ENCODE results near the gene TRIM17.

The TRIM17 gene

DNA sequence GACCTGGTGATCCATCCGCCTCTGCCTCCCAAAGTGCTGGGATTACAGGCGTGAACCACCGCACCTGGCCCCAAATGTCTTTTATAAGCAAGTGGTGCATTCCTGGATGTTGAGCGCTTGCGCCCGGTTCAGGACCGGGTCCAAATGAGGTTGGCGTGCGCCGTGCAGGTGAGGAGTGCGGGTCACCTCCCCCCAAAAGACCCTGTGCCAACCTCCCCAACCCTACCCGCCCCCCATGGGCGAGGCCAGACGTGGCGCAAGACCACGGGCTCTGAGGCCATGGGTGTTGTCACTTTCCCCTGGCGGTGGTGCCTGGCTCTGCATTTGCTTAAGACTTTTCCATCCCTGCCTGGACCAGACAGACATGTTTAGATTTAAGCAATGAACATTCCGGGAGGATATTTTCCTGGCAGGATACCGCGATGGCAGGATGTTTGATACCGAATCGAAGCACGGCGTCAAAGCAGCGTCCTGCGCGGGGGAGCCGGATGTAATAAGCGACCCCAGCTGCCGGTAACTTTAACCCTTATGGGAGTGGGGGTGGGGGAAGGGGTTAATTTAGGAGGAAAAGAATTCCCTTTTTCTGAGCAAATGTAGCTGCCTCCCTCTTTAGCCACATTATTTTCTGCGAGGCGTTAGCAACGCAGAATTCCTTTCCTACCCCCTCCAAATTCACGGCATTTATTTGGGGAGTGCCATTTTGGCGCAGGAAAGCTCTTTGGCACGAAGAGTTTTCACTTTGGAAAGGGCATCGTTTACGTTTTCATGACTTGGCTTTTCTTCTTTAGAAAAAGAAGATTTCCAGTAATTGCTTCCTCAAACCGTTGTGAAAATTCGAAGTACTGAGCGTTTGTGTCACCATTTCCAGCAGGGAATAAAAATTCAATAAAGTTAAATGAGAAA lies 42.7 kb upstream of the TRIM17 start (continued):
- no peak for TF ChIP-seq ZNF16 (tag by site-specific recombination; IDR thresholded peaks at IDR 0.05; ENCODE audit: low read depth)
- TF ChIP-seq PRDM1 (tag by site-specific recombination; IDR thresholded peaks at IDR 0.05): peak; percentile 59
- no peak for TF ChIP-seq ZNF2 (tag by site-specific recombination; IDR thresholded peaks at IDR 0.05)
- TF ChIP-seq, protein P1, sequence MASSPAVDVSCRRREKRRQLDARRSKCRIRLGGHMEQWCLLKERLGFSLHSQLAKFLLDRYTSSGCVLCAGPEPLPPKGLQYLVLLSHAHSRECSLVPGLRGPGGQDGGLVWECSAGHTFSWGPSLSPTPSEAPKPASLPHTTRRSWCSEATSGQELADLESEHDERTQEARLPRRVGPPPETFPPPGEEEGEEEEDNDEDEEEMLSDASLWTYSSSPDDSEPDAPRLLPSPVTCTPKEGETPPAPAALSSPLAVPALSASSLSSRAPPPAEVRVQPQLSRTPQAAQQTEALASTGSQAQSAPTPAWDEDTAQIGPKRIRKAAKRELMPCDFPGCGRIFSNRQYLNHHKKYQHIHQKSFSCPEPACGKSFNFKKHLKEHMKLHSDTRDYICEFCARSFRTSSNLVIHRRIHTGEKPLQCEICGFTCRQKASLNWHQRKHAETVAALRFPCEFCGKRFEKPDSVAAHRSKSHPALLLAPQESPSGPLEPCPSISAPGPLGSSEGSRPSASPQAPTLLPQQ (tag by site-specific recombination; IDR thresholded peaks at IDR 0.05): peak; percentile 37
- TF ChIP-seq ZNF664 (tag by site-specific recombination; IDR thresholded peaks at IDR 0.05): peak; percentile 88; the same call in 1 of the 2 replicates
- TF ChIP-seq HOXA7 (CRISPR knock-in tag; IDR thresholded peaks at IDR 0.05; ENCODE audit: borderline replicate concordance): no peak
- no peak for TF ChIP-seq ZNF404 (tag by site-specific recombination; IDR thresholded peaks at IDR 0.05)
- TF ChIP-seq GLIS2 (tag by site-specific recombination; IDR thresholded peaks at IDR 0.05): peak; percentile 96
- no peak for TF ChIP-seq ZNF76 (tag by site-specific recombination; IDR thresholded peaks at IDR 0.05; ENCODE audit: borderline replicate concordance, low read depth)
- TF ChIP-seq, protein P2, sequence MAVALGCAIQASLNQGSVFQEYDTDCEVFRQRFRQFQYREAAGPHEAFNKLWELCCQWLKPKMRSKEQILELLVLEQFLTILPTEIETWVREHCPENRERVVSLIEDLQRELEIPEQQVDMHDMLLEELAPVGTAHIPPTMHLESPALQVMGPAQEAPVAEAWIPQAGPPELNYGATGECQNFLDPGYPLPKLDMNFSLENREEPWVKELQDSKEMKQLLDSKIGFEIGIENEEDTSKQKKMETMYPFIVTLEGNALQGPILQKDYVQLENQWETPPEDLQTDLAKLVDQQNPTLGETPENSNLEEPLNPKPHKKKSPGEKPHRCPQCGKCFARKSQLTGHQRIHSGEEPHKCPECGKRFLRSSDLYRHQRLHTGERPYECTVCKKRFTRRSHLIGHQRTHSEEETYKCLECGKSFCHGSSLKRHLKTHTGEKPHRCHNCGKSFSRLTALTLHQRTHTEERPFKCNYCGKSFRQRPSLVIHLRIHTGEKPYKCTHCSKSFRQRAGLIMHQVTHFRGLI (tag by site-specific recombination; IDR thresholded peaks at IDR 0.05): no peak
- TF ChIP-seq ZNF138 (tag by site-specific recombination; IDR thresholded peaks at IDR 0.05; ENCODE audit: borderline replicate concordance): no peak
- TF ChIP-seq ZNF324 (tag by site-specific recombination; IDR thresholded peaks at IDR 0.05): 0 out of 2 replicates have a peak, but pooled peaks have one; percentile 13
- TF ChIP-seq ZNF10 (tag by site-specific recombination; IDR thresholded peaks at IDR 0.05): peak; percentile 35; the same call in 1 of the 2 replicates
- no peak for TF ChIP-seq ZNF19 (tag by site-specific recombination; IDR thresholded peaks at IDR 0.05; ENCODE audit: low read depth)
- no peak for TF ChIP-seq ZNF433 (tag by site-specific recombination; IDR thresholded peaks at IDR 0.05; ENCODE audit: low read depth)
- peak; percentile 56; the same call in 1 of the 2 replicates for TF ChIP-seq YY1 (tag by site-specific recombination; IDR thresholded peaks at IDR 0.05)
- no peak for TF ChIP-seq ZNF560 (tag by site-specific recombination; IDR thresholded peaks at IDR 0.05; ENCODE audit: borderline replicate concordance)
- peak; percentile 73; the same call in 1 of the 2 replicates for TF ChIP-seq SP7 (tag by site-specific recombination; IDR thresholded peaks at IDR 0.05)
- TF ChIP-seq, protein P3, sequence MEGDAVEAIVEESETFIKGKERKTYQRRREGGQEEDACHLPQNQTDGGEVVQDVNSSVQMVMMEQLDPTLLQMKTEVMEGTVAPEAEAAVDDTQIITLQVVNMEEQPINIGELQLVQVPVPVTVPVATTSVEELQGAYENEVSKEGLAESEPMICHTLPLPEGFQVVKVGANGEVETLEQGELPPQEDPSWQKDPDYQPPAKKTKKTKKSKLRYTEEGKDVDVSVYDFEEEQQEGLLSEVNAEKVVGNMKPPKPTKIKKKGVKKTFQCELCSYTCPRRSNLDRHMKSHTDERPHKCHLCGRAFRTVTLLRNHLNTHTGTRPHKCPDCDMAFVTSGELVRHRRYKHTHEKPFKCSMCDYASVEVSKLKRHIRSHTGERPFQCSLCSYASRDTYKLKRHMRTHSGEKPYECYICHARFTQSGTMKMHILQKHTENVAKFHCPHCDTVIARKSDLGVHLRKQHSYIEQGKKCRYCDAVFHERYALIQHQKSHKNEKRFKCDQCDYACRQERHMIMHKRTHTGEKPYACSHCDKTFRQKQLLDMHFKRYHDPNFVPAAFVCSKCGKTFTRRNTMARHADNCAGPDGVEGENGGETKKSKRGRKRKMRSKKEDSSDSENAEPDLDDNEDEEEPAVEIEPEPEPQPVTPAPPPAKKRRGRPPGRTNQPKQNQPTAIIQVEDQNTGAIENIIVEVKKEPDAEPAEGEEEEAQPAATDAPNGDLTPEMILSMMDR (tag by site-specific recombination; IDR thresholded peaks at IDR 0.05): peak; percentile 95
- no peak for TF ChIP-seq ZNF266 (tag by site-specific recombination; IDR thresholded peaks at IDR 0.05; ENCODE audit: low read depth)
- peak; percentile 51 for TF ChIP-seq EGR2 (tag by site-specific recombination; IDR thresholded peaks at IDR 0.05; ENCODE audit: low read depth)
- no peak for TF ChIP-seq ZFP41 (tag by site-specific recombination; IDR thresholded peaks at IDR 0.05; ENCODE audit: borderline replicate concordance)
- TF ChIP-seq KLF9 (tag by site-specific recombination; IDR thresholded peaks at IDR 0.05; ENCODE audit: low read depth): no peak; the same call in 1 of the 2 replicates
- no peak for TF ChIP-seq ZIC2 (tag by site-specific recombination; IDR thresholded peaks at IDR 0.05)
- TF ChIP-seq ZNF473 (tag by site-specific recombination; IDR thresholded peaks at IDR 0.05): no peak
- TF ChIP-seq, protein P4, sequence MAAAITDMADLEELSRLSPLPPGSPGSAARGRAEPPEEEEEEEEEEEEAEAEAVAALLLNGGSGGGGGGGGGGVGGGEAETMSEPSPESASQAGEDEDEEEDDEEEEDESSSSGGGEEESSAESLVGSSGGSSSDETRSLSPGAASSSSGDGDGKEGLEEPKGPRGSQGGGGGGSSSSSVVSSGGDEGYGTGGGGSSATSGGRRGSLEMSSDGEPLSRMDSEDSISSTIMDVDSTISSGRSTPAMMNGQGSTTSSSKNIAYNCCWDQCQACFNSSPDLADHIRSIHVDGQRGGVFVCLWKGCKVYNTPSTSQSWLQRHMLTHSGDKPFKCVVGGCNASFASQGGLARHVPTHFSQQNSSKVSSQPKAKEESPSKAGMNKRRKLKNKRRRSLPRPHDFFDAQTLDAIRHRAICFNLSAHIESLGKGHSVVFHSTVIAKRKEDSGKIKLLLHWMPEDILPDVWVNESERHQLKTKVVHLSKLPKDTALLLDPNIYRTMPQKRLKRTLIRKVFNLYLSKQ (tag by site-specific recombination; IDR thresholded peaks at IDR 0.05; ENCODE audit: borderline replicate concordance): no peak
- peak; percentile 29; the same call in 1 of the 2 replicates for TF ChIP-seq BCL11A (tag by site-specific recombination; IDR thresholded peaks at IDR 0.05; ENCODE audit: low read depth)
- TF ChIP-seq, protein P5, sequence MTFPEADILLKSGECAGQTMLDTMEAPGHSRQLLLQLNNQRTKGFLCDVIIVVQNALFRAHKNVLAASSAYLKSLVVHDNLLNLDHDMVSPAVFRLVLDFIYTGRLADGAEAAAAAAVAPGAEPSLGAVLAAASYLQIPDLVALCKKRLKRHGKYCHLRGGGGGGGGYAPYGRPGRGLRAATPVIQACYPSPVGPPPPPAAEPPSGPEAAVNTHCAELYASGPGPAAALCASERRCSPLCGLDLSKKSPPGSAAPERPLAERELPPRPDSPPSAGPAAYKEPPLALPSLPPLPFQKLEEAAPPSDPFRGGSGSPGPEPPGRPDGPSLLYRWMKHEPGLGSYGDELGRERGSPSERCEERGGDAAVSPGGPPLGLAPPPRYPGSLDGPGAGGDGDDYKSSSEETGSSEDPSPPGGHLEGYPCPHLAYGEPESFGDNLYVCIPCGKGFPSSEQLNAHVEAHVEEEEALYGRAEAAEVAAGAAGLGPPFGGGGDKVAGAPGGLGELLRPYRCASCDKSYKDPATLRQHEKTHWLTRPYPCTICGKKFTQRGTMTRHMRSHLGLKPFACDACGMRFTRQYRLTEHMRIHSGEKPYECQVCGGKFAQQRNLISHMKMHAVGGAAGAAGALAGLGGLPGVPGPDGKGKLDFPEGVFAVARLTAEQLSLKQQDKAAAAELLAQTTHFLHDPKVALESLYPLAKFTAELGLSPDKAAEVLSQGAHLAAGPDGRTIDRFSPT (tag by site-specific recombination; IDR thresholded peaks at IDR 0.05): peak; percentile 99
- no peak; the same call in 1 of the 2 replicates for TF ChIP-seq ZNF792 (tag by site-specific recombination; IDR thresholded peaks at IDR 0.05)
- TF ChIP-seq ZNF548 (tag by site-specific recombination; IDR thresholded peaks at IDR 0.05): no peak
- no peak; the same call in 1 of the 2 replicates for TF ChIP-seq ZNF391 (tag by site-specific recombination; IDR thresholded peaks at IDR 0.05; ENCODE audit: borderline replicate concordance, low read depth)

All from HEK293 (cell line).